ENCODE measurements around the gene ZSWIM5.
A peak's percentile ranks its signal among the peaks of the same experiment; 100 is the strongest.
"Not testable (repeated sequence)": the region's sequence is repeated elsewhere in the genome, so short reads cannot be mapped to it uniquely, and the experiment has no call there.

ZSWIM5 gene

DNA sequence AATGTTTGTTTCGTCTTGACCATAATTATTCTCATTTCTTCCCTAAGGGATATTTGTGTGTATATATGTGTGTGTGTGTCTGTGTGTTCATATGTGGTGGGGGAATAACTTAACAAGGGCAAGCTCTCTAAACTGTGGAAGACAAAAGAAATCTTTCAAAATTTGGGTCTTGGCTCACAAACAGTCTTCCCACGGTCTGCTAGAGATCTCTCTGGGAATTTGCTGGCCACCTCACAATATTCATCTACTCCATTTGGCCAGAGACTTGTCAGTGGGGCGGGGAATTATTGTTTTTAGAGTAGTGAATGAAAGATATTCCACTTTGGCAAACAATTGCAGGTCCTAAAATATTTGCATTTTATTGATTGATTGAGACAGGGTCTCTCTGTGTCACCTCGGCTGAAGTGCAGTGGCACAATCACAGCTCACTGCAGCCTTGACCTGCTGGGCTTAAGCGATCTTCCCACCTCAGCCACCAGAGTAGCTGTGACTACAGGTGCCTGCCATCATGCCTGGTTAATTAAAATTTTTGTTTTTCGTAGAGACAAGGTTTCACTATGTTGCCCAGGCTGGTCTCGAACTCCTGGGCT is 212.0 kb downstream of the ZSWIM5 start:
- no peak overlapping the region for H3K4me3 ChIP-seq (ENCODE audit: low read depth, low read length)
- in situ Hi-C loops (cut with HindIII; ENCODE audit: low pct_ligation_motif_present, low sequenced_read_pairs) = no loop called here
- no peaks in the 10 kb centered on the region for H3K27me3 ChIP-seq (replicated peaks)
- no peak overlapping the region for H3K27ac ChIP-seq
- no peaks in the 10 kb centered on the region for H3K36me3 ChIP-seq (replicated peaks)
- DNase-seq = no peak
- TF ChIP-seq, protein P1, sequence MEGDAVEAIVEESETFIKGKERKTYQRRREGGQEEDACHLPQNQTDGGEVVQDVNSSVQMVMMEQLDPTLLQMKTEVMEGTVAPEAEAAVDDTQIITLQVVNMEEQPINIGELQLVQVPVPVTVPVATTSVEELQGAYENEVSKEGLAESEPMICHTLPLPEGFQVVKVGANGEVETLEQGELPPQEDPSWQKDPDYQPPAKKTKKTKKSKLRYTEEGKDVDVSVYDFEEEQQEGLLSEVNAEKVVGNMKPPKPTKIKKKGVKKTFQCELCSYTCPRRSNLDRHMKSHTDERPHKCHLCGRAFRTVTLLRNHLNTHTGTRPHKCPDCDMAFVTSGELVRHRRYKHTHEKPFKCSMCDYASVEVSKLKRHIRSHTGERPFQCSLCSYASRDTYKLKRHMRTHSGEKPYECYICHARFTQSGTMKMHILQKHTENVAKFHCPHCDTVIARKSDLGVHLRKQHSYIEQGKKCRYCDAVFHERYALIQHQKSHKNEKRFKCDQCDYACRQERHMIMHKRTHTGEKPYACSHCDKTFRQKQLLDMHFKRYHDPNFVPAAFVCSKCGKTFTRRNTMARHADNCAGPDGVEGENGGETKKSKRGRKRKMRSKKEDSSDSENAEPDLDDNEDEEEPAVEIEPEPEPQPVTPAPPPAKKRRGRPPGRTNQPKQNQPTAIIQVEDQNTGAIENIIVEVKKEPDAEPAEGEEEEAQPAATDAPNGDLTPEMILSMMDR (IDR thresholded peaks at IDR 0.05; ENCODE audit: low read depth, low read length, missing control alignments) = no peak

DNA sequence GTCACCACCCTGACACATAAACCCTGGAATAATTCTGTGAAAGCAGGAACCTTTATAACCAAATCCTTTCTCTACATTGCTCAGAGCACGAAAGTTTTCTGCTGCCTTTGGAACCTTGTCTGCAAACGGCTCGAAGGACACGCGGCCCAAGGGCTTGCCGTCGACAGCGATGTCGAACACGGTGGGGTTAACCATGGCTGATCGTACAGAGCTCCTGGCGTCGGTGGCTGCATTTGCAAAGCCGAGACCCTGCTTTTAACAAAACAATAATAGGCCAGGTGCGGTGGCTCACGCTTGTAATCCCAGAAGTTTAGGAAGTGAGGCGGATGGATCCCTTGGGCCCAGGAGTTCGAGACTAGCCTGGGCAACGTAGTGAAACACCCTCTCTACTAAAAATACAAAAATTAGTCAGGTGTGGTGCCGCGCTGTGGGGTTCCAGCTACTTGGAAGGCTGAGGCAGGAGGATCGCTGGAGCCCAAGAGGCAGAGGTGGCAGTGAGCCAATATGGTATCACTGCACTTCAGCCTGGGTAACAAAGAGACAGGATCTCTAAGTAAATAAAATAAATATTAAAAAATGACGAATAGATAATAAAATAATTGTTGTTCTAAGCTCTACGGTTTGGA is 217.8 kb downstream of the ZSWIM5 start:
- Histone ChIP-seq H3K36me3 (replicated peaks) (no peaks in the 10 kb centered on the region), H3K4me3 (ENCODE audit: low read depth, low read length) (no peak overlapping the region), H3K27me3 (replicated peaks) (no peaks in the 10 kb centered on the region), H3K27ac (no peak overlapping the region)
- DNase-seq = no peak
- TF ChIP-seq, protein P1 (IDR thresholded peaks at IDR 0.05; ENCODE audit: low read depth, low read length, missing control alignments) = no peak
- in situ Hi-C loops (cut with HindIII; ENCODE audit: low pct_ligation_motif_present, low sequenced_read_pairs) = no loop called here

DNA sequence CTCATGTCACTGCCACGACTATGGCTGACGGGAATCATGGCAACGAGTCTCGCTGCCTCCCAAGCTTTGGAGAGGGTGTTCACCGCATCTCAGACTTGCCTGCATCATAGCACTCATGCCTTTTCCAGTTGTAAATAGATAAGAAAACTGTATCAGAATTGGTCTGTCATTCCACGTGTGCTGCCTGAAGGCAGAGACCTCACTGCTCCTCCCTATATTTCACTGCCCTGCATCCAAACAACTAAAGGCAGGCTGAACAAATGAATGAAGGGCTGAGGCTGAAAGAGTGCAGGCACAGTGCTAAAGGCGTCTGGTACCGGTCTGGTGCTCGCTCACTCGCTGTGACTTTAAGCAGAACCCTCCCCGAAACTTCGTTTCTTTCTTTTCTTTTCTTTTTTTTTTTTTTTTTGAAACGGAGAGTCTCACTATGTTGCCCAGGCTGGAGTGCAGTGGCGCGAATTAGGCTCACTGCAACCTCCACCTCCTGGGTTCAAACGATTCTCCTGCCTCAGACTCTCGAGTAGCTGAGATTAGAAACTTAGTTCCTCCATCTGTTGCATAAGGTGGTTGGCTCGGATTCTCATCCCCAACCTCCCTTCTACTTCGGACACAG is 220.6 kb downstream of the ZSWIM5 start:
- peak overlapping the region; percentile 96 for H3K4me3 ChIP-seq (ENCODE audit: low read depth, low read length)
- no peak for DNase-seq
- H3K36me3 ChIP-seq (replicated peaks) = no peaks in the 10 kb centered on the region
- TF ChIP-seq, protein P1 (IDR thresholded peaks at IDR 0.05; ENCODE audit: low read depth, low read length, missing control alignments) = no peak
- H3K27ac ChIP-seq = peak overlapping the region; percentile 13
- in situ Hi-C loops (cut with HindIII; ENCODE audit: low pct_ligation_motif_present, low sequenced_read_pairs) = no loop called here
- no peaks in the 10 kb centered on the region for H3K27me3 ChIP-seq (replicated peaks)

DNA sequence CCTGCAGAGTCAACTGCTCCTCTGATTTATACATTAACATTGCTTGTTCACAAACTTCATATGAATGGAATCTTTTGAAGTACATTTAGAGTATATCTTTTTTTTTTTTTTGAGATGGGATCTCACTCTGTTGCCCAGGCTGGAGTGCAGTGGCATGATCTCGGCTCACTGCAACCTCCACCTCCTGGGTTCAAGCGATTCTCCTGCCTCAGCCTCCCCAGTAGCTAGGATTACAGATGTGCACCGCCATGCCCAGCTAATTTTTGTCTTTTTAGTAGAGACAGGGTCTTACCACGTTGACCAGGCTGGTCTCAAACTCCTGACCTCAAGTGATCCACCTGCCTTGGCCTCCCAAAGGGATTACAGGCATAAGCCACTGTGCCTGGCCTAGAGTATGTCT is 229.0 kb downstream of the ZSWIM5 start:
- H3K27me3 ChIP-seq (replicated peaks); DNase-seq; in situ Hi-C loops (cut with HindIII; ENCODE audit: low pct_ligation_motif_present, low sequenced_read_pairs); H3K27ac ChIP-seq; H3K4me3 ChIP-seq (ENCODE audit: low read depth, low read length): not testable (repeated sequence)
- peaks cover 19% of the 10 kb centered on the region for H3K36me3 ChIP-seq (replicated peaks)

DNA sequence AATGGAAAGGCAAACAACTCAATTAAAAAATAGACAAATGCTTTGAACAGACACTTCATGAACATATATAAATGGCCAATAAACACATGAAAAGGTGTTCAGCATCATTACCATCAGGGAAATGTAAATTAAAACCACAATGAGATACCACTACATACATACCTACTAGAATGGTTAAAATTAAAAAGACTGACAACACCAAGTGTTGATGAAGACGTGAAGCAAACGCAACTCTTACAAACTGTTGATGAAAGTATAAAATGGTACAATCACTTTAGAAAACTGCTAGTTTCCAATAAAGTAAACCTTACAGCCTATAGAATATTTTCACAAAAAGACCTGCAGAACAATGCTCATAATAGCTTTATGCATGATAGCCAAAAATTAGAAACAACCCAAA is 230.2 kb downstream of the ZSWIM5 start:
- TF ChIP-seq, protein P1 (IDR thresholded peaks at IDR 0.05; ENCODE audit: low read depth, low read length, missing control alignments) = no peak
- no peak overlapping the region for H3K4me3 ChIP-seq (ENCODE audit: low read depth, low read length)
- H3K27ac ChIP-seq = no peak overlapping the region
- no peaks in the 10 kb centered on the region for H3K27me3 ChIP-seq (replicated peaks)
- peaks cover 19% of the 10 kb centered on the region for H3K36me3 ChIP-seq (replicated peaks)
- no peak for DNase-seq
- in situ Hi-C loops (cut with HindIII; ENCODE audit: low pct_ligation_motif_present, low sequenced_read_pairs) = no loop called here

DNA sequence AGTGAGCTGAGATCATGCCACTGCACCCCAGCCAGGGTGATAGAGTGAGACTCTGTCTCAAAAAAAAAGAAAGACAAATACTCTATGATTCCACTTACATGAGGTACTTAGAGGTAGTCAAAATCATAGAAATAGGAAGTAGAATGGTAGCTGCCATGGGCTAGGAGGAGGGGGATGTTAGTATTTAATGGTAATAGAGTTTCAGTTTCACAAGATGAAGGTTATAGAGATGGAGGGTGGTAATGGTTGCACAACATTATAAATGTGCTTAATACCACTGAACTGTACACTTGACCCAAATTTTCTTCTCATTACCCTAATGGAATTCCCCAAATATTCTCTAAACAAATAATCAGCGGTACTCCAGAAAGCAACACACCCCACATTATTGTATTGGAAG is 232.8 kb downstream of the ZSWIM5 start:
- Histone ChIP-seq H3K27me3 (replicated peaks) (no peaks in the 10 kb centered on the region), H3K36me3 (replicated peaks) (peaks cover 10% of the 10 kb centered on the region), H3K27ac (no peak overlapping the region), H3K4me3 (ENCODE audit: low read depth, low read length) (no peak overlapping the region)
- in situ Hi-C loops (cut with HindIII; ENCODE audit: low pct_ligation_motif_present, low sequenced_read_pairs) = no loop called here
- TF ChIP-seq, protein P1 (IDR thresholded peaks at IDR 0.05; ENCODE audit: low read depth, low read length, missing control alignments) = no peak
- DNase-seq = no peak

Measured in brain microvascular endothelial cell (primary cell).